HG03354 (cell line): ENCODE measurements around the gene NTPCR.

Experiments
- ATAC-seq: cut with Tn5 transposase; IDR thresholded peaks from one replicate; pipeline ENCODE4 v1.9.1; 2021; ENCODE audit warnings: mild to moderate bottlenecking; ENCODE audit not compliant: unreplicated experiment, poor library complexity, severe bottlenecking

NTPCR gene

GRCh38 chr1:232954594-232955365, 4.4 kb downstream of the NTPCR start:
- ATAC-seq: no peak

GRCh38 chr1:232956081-232956480, 5.7 kb downstream of the NTPCR start:
- ATAC-seq: no peak

- ATAC-seq: no peak
Observed at GRCh38 chr1:232958067-232958466, 7.7 kb downstream of the NTPCR start.

- ATAC-seq: no peak
Observed at GRCh38 chr1:232962761-232963745, 12.6 kb downstream of the NTPCR start.

- no peak for ATAC-seq
Observed at GRCh38 chr1:232964601-232965000, 14.2 kb downstream of the NTPCR start.

- ATAC-seq: no peak
Observed at GRCh38 chr1:232965124-232965911, 14.9 kb downstream of the NTPCR start.

GRCh38 chr1:232965912-232966217, 15.5 kb downstream of the NTPCR start:
- no peak for ATAC-seq

DNA sequence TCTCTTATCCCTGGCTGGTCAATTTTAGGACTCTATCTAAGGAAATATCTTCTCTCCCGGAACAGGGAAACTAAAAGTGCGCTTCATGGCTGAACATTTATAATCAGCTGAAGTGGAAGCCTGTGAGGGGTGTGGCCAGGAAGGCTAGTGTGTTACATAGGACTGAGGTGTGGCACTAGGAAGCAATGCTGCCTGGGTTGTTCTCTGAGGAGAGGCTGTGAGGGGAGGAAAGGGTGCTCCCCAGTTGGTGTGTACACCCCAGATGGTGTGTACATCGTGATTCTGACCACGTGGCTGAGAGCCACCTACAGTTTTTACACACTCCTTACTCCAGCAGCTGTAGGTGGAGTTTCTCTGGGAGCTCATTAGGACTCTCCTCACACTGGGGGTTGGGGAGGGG, 16.3 kb downstream of the NTPCR start:
- ATAC-seq: no peak

GRCh38 chr1:232968391-232968790, 18.0 kb downstream of the NTPCR start:
- no peak for ATAC-seq

- no peak for ATAC-seq
Observed at GRCh38 chr1:232968965-232969364, 18.6 kb downstream of the NTPCR start.

- ATAC-seq: no peak
Observed at GRCh38 chr1:232969799-232970198, 19.4 kb downstream of the NTPCR start.

DNA sequence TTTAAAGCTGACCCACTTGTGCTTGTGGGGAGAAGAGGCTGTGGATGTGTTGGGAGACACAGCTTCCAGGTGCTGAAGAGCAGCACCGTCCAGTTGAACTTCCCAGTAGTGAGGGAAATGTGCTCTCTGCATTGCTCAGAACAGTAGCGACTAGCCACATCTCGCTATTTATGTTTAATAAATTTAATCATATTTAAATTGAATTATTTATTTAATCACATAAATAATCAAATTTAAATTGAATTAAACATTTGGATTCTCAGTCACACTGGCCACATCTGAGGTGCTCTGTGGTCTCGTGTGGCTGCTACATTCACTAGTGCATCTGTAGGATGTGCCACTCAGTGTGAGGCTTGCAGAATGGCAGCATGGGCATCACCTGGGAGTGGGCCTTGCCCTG, 20.1 kb downstream of the NTPCR start:
- ATAC-seq: no peak

GRCh38 chr1:232973652-232974611, 23.5 kb downstream of the NTPCR start:
- ATAC-seq: no peak

DNA sequence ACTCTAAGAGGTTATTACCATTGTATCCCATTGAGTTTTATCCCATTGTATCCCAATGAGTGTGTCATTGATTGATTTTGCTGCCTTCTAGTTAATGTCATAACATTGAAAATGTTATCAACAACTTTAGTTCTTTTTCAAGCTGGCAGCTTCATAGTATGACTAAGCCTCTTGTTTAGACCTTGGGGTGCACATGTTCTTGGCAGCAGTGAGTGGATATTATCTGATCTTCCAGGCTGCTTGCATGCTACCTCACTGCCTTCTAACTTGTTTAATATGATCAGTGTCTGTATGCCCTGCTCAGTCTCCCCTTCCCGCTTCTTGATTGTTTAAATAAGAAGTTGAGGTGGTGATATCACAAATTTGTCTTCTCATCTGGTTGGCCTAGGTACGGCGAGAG, 24.6 kb downstream of the NTPCR start:
- no peak for ATAC-seq

DNA sequence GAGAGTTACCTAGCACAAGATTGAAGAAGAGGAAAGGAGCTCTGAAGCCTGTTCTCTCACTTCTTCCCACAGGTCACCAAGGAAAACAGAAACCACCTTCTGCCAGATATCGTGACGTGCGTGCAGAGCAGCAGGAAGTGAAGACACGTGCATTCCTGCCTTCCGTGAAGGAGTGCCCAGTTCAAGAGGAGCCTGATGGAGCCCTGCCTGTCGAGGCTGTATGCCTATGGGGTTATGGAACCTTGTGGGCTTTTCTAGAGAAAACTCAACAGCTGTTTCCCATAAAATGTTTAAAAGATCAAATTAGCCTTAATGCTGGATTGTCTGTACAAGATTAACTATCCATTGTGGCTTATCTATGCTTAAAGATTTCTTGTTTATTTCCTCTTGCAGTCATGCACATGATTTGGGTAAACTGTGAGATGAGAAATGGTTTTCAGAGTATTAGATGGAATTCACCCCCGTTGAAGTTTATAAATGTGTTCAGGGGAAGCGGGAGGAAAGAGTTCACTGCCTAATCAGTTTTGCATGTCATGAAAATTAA, 27.8 kb downstream of the NTPCR start:
- no peak for ATAC-seq

DNA sequence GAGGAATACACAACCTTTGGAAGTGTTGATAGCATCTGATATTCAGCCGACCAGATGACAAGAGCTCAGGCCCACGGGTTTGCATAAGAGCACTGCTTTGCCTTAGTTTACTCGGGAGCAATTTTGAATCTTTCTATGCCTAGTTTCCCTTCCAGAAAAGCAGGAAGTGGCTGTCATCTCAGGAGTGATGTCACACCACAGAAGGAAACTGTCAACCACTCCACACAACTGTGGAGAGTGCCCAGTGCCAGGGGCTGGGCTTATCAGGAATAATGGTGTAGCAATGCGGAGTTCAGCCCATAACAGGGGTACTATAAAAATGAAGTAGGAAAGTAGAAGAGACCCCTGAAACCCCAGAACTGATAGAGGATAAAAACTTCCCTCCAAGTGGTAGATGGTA, 28.4 kb downstream of the NTPCR start:
- ATAC-seq: no peak

- no peak for ATAC-seq
Observed at GRCh38 chr1:232979558-232979957, 29.1 kb downstream of the NTPCR start.

- ATAC-seq: no peak
Observed at GRCh38 chr1:232980355-232980978, 30.1 kb downstream of the NTPCR start.
